Forelimb muscle (tissue), 1 donor: ENCODE results near the gene ZNF415. TPM values are rescaled to one million over a fixed set of nuclear protein-coding genes. Genes with fewer than 3 reads are reported as not detected.

Source experiments
- polyA plus RNA-seq: library from polyadenylated mRNA; unstranded; fragments of 120-200 nt; gene quantifications from one replicate; pipeline ENCODE4 v1.2.1, GENCODE V29; 2013; ENCODE audit not compliant: insufficient read length

Gene ZNF415
- polyA plus RNA-seq, 1 donor, result 10.4 TPM

Other genes starting within 250 kb of the ZNF415 start
- 21.6 TPM for gene ZNF320, start 235.3 kb downstream of the ZNF415 start, polyA plus RNA-seq
- 3.3 TPM for gene ZNF888, start 209.5 kb downstream of the ZNF415 start, polyA plus RNA-seq
- gene ZNF816, start 170.0 kb downstream of the ZNF415 start, polyA plus RNA-seq, result 6.6 TPM
- gene ERVV-1, start 119.0 kb downstream of the ZNF415 start, polyA plus RNA-seq, result not detected
- not detected for gene ERVV-2, start 88.2 kb downstream of the ZNF415 start, polyA plus RNA-seq
- gene ZNF160, start 29.5 kb downstream of the ZNF415 start, polyA plus RNA-seq, result 19.4 TPM
- gene ZNF347, start 26.1 kb upstream of the ZNF415 start, polyA plus RNA-seq, result 6.9 TPM
- gene ZNF665, start 60.4 kb upstream of the ZNF415 start, polyA plus RNA-seq, result 3.9 TPM
- 26.4 TPM for gene ZNF677, start 122.0 kb upstream of the ZNF415 start, polyA plus RNA-seq
- gene VN1R2, start 125.4 kb upstream of the ZNF415 start, polyA plus RNA-seq, result not detected
- not detected for gene VN1R4, start 134.8 kb upstream of the ZNF415 start, polyA plus RNA-seq
- gene ZNF845, start 200.8 kb upstream of the ZNF415 start, polyA plus RNA-seq, result 5.1 TPM
- 5.8 TPM for gene ZNF525, start 232.8 kb upstream of the ZNF415 start, polyA plus RNA-seq